GM10266 (cell line): ENCODE measurements around the gene SERPINA1.
"Not testable (repeated sequence)": the region's sequence is repeated elsewhere in the genome, so short reads cannot be mapped to it uniquely, and the experiment has no call there.

Source experiments
- DNase-seq: peaks from one replicate; pipeline ENCODE4 v3.0.0; 2012; ENCODE audit errors: extremely low spot score
- CTCF ChIP-seq: IDR thresholded peaks from 2 replicates; pipeline ENCODE4 v1.5.1; 2012; ENCODE audit warnings: mild to moderate bottlenecking, low read depth; ENCODE audit not compliant: control insufficient read depth, insufficient read depth; ENCODE audit errors: missing control alignments

Gene SERPINA1

GRCh38 chr14:94361682-94362081 is 26.7 kb downstream of the SERPINA1 start:
- no peak for TF ChIP-seq CTCF
- DNase-seq = no peak

- DNase-seq = no peak
- no peak for TF ChIP-seq CTCF
These were observed 27.3 kb downstream of the SERPINA1 start for GRCh38 chr14:94360945-94361565.

DNA sequence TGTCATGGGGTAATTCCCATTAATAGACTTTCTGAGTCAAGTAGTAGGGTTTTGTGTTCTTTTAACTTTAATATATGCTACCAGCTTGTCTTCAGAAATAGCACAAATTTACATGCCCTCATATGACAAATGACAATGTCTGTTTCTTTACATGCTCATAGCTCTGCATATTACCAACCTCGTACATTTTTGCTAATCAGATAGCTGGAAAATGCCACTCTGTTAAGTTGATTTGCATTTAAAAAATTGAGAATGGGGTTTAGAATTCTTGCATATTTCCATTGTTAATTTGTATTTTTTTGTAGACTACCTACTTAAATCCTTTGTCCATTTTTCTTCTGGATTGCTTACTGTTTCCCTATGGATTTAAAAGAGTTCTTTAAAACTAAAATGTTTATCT is 31.2 kb downstream of the SERPINA1 start:
- DNase-seq = no peak
- no peak for TF ChIP-seq CTCF

- DNase-seq = no peak
- TF ChIP-seq CTCF = no peak
These were observed 31.9 kb downstream of the SERPINA1 start for GRCh38 chr14:94356379-94357056.

- no peak for TF ChIP-seq CTCF
- no peak for DNase-seq
These were observed 33.1 kb downstream of the SERPINA1 start for GRCh38 chr14:94355191-94355794.

DNA sequence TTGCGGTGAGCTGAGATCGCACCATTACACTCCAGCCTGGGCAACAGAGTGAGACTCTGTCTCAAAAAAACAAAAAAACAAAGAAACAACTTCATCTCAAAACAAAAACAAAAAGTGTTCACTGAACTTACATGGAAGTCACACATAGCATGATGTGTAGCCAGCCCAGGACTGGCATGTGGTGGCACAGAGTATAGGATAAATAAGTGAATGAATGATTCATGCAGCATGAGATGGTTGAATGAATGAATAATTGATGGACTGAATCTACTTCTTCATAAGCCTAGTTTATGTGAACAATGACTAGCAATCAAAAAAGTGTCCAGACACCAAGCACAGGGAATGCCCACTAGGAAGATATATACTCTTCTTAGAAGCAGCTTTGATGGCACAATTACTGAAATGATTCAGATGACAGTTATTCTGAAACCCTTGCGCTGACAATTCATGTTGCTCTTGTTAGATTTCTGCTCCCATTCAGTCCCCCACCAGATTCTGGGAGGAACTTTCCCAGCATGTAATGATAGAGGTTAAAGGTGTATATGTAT is 33.7 kb downstream of the SERPINA1 start:
- TF ChIP-seq CTCF = no peak
- no peak for DNase-seq

GRCh38 chr14:94354190-94354589 is 34.2 kb downstream of the SERPINA1 start:
- DNase-seq = not testable (repeated sequence)

GRCh38 chr14:94349276-94349675 is 39.1 kb downstream of the SERPINA1 start:
- no peak for TF ChIP-seq CTCF
- DNase-seq = no peak
